HEK293T (cell line): ENCODE measurements around the gene TEX264.

Source experiments
- FOXM1 ChIP-seq: fragments of 450-650 bp; IDR thresholded peaks from 2 replicates; pipeline ENCODE4 v1.6.1; 2017; ENCODE audit warnings: mild to moderate bottlenecking, borderline replicate concordance
- LEF1 ChIP-seq: fragments of 450-650 bp; IDR thresholded peaks from 2 replicates; pipeline ENCODE4 v1.6.1; 2017; ENCODE audit warnings: mild to moderate bottlenecking, borderline replicate concordance
- SP1 ChIP-seq: fragments of 450-650 bp; IDR thresholded peaks from 2 replicates; pipeline ENCODE4 v1.6.1; 2017
- ZNF384 ChIP-seq: fragments of 450-650 bp; IDR thresholded peaks from 2 replicates; pipeline ENCODE4 v1.6.1; 2016

DNA sequence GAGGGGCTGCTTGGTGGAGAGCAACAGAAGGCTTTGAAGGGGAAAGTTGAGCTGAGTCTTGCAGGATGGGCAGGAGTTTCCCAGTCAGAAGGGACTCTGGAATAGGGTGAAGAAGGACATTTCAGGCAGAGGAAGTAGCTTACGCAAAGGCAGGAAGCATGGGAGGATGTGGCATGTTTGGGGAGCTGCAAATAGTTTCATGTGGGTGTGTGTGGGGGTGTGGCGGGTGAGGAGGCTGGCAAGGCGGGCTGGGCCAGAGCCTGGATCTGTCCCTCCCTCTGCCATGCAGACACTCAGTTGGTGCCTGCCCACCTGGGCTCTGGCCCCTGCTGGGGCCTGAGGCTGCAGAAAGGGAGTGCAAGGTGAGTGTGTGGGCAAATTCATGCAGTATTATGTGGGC is 10.4 kb downstream of the TEX264 start:
- TF ChIP-seq LEF1, result no peak
- TF ChIP-seq SP1, result no peak
- no peak for TF ChIP-seq FOXM1
- no peak for TF ChIP-seq ZNF384
